HG03432 (cell line): Measurements from ENCODE around the gene MSI2.
A peak's percentile ranks its signal among the peaks of the same experiment; 100 is the strongest.

ENCODE experiments used
- ATAC-seq: cut with Tn5 transposase; IDR thresholded peaks from one replicate; pipeline ENCODE4 v1.9.1; 2021; ENCODE audit warnings: mild to moderate bottlenecking, moderate library complexity; ENCODE audit not compliant: unreplicated experiment

MSI2 gene

DNA sequence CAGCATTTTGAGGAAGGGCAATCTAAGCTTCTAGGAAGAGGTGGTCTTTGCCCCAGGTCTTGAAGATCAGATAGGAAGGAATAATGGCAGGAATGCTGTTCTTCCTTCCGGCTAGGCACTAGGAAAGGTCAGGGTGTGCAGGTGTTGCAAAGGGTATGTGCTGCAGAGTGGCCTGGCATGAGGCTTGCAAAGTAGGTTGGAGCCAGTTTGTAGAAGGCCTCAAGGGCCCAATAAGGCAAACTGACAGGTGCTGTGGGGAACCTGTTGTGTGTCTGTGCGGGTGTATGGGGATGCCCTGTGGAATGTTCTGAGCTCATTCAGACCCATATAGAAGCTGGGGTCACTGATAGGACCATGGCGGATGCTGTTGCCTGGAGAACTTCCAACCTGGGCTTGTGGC lies 12.7 kb downstream of the MSI2 start:
- no peak for ATAC-seq

DNA sequence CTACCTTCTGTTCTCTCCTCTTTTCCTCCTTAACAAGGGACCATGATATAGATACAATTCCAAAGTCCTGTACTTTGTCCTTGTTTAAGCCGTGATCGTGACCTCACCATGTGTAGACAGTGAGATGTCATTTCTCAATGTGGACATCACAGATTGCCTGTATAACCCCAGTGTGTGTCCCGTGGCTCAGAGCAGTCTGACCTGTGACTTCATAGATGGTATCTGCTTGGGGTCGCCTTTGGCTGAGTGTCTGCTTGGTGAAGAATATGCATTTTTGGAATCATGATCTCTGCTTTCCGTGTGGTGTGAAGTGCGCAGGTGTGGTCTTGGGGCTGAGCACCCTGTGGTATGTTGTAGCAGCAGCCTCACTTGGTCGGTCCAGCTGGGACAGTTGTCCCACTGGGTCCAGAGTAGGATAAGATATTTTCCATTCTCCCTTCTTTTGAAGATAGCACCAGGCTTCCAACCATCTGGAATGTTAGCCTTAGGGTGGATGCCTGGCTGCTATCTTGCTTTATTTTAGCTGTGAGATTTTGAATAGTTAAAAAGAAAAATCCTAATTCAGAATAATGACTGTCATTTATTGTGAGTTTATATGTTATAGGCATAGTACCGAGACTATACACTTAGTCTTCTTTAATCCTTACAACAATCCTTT lies 13.4 kb downstream of the MSI2 start:
- ATAC-seq = no peak

DNA sequence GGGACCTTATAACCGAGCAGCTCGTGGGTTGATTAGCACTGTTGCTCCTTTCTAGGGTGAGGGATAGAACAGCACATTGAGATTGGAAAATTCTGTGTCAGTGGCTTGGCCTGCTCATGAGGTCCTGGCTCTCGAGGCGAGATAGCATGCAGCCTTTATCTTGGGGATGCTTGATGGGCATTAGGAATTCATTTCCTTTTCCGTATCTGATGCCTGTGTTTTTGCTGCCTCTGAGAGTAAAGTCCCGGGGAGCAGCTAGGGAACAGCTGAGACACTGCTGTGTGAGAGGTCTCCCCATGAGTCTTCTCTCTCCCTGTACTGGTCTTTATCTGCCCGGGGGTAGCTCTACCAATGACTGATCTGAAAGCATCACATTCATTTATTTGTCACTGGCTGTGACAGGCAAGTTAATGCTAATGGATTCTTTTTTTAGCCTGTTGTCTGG lies 14.5 kb downstream of the MSI2 start:
- no peak for ATAC-seq

DNA sequence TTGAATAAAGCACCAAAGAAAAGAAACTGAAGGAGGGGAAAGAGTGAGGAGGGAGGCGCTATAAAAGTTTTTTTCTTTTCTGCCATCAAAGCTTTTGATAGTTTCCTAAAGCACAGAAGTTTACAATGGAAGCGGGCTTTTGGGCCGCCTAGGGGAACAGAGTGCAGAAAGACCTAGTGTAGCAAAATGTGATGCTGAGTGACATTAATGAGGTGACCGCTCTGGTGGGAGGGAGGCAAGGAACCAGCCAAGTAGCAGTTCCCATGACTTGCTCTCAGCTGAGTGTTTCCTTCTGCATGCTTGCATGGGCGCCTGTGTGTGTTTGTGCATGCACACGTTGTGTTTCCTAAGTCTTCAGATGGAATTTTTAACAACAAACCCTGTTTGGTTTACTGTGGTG lies 15.5 kb downstream of the MSI2 start:
- no peak for ATAC-seq

DNA sequence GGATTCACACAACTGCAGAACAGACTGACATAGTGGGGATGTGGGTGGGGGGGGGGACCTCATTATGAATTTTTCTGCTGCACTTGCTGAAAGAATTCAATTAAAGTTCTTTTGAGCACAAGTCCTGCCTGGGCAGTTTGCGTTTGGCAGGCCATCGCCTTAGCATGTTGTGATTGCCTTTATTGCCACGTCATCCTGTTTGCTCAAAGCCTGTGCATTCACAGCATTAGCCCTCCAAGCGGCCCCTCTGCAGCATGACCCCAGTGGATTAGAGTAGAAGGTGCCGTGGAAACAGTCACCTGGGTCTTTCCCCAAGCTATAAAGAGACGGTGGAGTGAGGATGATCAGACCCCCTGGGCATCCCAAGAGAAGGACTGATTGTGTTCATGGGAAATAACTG lies 17.2 kb downstream of the MSI2 start:
- no peak for ATAC-seq

DNA sequence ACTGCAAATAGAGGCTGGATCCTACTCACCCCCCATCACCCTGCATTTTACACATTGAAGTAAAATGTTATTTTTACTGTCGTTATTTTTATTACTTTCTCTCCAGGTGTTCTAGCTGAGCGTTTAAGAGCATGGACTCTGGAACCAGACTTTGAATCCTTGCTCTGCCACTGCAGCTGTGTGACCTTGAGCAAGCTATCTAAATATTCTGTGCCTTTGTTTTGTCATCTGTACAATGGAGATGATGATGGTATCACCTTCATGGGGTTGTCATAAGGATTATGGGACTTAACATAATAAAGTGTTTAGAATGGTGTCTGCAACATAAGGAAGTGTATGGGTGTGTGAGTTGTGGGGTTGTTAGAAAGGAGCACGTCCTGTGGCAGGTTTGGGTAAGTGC lies 17.8 kb downstream of the MSI2 start:
- no peak for ATAC-seq

DNA sequence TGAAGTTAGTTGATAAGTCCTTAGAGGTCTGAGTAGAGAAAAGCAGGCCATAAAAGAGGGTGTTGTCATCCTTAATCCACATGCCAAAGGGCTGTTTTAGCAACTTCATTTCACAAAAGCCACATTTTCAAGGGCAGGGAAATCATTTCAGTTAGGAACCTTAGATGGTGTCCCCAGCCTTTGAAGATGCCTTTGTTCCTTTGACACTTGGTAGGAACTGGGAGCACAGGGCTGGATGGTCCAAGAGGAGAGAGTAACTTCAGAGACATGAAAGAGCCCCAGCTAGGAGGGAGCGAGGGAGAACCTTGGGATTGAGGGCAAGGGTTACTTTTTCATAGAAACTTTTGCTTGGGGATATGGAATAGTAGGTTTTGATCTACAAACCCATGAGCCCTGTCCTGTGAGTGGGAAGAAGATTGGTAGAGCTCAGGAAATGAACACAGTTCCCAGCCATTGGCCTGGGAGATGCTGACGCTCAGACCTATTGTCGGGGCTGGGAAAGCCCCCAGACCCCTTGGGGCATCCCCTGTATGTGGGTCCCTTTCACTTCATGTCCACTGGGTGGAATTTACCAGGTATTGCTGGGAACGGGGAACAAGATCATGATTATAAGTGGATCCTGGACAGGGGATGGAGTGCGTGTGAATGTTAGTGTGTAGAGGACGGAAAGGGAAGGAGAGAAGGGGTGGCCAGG lies 18.9 kb downstream of the MSI2 start:
- no peak for ATAC-seq

DNA sequence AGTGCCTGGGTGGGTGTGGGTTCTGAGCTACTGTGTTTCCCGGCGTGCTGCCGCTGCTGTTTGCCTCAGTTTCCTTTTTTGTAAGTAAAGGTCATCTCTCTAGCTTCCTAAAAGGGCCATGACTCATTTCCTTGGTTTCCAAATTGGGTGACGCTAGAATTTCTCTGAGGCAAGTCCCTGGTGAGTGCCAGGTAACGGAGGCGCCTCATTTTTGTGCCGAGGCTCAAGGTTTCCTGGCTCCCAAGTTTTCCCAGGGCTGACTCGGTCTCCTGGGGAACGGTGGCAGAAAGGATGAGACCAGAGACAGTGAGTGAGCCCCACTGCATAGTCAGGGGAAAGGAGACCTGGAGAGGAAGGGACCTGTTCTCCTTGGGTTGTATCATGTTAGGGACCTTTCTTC lies 20.3 kb downstream of the MSI2 start:
- ATAC-seq = no peak

DNA sequence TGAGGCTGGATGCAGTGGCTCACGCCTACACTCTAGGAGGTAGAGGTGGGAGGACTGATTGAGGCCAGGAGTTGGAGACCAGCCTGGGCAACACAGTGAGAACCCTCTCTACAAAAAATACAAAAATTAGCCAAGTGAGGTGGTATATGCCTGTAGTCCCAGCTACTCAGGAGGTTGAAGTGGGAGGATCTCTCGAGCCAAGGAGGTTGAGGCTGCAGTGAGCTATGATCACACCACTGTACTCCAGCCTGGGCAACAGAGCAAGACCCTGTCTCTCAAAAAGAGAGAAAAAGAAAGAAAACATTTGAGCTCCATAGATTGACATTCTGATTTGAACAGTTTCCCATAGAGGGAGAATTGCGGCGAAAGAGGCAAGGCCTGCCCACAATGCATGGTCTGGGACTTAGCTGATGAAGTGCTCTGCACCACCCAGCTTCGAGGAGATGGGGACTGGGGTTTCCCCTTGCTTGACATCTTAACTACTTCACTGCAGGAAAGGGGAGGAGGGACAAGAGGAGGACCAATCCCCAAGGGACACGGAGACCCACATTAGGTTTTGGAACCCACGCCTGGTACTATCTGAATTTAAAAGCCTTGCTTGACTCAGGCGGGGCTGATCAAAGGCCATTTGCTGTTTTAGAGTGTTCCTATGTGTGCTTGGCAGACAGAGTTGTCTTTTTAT lies 21.7 kb downstream of the MSI2 start:
- no peak for ATAC-seq

DNA sequence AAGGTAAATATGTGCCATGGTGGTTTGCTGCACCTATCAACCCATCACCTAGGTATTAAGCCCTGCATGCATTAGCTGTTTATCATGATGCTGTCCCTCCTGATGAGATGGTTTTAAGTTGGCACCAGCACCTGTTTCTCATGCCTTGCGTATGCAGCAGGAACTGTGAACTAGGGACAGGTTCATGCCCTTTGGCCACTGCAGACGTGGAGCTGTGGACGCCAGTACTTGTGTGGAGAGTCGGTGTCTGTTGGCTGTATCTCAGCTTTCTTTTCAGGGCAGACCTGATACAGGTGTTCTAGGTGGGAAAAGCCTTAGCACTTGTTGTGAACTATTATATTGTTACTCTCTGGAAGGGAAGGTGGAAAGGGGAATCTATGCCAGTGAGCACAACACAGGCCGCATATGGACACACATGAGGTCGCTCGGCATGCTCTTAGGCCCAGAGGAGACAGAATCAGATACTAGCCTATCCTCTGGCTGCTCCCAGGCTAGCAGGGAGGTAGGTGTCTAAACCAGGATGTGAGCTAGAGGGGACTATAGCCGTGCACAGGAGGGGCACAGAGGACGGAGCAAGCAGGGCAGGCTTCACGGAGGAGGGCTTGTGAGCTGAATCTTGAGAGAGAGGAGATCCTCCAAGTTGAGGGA lies 22.5 kb downstream of the MSI2 start:
- no peak for ATAC-seq

DNA sequence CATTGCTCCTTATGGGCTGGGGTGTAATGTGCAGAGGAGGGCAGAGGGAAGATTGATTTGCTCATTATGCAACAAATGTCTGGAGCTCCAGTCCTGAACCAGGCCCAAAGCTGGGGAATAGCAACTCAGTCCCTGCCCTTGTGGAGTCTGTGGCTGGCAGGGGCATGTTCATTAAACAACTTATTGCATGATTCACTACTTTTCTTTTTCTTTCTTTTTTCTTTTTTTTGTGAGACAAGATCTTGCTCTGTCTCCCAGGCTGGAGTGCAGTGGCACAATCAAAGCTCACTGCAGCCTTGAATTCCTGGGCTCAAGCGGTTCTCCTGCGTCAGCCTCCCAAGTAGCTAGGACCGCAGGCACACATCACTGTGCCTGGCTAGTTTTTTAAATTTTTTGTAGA lies 23.1 kb downstream of the MSI2 start:
- no peak for ATAC-seq

DNA sequence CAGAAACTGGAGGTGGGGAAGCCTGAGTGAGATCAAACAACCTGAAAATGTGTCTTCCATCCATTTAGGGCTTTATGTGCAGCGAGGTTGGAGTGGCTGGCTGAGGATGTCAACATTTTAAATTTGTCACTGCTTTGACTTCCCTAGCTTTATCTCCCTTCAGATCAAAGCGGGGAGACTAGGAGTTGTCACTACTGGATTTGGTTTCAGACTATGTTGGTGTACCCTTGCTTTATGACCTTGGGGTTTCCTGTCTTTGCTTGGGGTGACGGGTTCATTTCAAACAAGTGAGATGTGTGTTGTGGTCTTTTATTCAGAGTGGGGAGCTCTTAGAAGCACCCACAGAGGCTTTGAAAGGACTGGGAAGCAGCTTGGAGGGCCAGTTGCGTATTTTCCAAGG lies 25.6 kb downstream of the MSI2 start:
- no peak for ATAC-seq

DNA sequence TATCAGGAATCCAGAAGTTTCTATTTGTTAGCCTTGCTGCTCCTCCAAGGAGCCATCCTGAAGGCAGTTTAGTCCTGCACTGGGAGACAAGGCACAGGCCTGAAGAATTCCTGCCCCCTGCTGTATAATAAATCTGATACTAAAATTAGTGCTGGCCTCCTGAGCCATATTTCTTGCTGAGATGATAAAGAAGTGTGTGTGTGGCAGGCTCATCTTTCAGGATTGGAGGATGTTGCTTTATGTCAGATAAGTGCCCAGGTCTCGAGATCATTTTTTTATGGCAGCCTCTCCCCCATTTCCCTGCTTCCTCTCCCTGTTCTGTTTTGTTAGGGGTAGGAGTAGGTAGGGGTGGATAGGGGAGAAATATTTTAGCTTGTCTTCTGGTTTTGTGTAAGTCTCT lies 26.0 kb downstream of the MSI2 start:
- no peak for ATAC-seq

DNA sequence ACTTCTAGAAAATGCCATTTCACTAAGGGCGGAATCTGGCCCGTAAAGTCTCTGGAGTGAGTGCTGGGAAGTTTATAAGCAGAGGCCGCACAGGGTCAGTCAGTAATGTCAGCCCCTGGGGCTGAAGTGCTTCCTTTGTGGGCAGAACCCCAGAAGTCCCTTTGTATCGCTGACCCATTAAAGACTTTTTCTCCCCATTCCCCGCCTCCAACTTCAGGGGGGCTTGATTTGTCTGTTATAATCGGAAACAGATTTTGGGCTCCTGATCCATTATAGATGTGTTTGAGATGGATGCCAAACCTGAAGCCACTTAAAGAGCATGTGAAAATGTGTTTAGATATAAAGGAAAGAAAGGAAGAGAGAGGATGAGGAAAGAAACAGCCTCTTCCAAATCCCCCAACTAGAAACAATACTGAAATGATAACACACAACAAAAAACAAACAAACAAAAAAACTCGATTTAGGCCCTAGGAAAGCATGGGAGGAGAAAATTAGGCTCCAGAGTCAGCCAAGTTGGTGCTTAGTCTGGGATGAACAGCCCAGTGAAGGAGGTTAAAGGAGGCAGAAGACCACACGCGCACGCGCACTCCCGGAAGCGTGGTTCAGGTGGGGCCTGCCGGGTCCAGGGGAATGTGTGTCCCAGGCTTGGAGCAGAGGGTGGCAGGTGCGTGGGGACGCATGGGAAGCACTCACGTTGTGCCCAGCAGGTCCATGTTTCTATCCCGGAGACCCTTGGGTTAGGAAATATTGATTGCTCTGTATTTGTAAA lies 27.1 kb downstream of the MSI2 start:
- no peak for ATAC-seq

DNA sequence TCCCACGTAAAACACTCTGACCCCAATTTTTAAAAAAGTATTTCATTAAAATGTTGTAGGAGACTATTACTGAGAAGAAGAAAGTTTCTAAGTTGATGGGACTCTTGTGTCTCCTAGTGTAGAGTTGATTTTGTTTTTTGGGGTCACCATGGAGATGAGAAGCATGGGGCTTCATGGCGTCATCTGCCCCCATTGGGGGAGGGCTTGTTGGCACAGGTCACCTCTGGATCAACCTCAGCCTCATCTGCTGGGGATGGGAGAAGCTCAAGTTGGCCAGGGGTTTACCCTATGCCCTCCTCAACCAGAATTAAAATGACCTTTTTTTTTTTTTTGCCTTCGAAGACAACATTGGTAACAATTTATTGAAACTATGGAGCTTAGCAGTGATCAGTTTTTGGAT lies 28.3 kb downstream of the MSI2 start:
- ATAC-seq = no peak

DNA sequence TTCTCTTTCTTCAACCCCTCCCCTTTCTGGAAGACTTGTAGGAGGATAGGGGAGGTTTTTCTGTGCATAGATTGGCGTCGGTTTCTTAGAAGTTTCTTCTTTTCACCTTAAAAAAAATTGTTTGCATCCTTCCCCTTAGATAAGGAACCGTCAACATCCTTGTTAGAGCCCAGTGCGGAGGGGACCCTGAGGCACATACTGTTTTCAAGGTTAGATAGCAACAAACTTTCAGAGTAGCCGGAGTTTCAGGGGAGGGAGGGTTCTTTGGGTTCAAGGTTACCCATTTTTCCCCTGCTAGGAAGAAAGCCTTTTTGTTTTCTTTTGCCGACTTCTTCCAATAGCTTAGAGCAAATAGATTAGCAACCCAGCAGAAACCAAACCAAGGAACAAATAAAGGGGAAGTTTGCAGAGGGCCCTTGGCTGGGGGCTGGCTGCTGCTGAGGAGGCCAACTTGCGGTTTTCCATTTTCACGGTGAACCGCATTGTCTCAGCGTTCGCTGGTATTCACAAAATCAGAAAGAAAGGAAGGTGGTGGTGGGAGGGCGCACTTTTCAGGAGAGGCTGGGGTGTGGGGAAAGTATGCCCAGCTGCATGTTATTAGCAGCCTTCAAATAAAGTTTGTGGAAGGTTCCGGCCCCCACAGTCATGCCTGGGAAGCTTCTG lies 28.8 kb downstream of the MSI2 start:
- ATAC-seq = peak; percentile 82

DNA sequence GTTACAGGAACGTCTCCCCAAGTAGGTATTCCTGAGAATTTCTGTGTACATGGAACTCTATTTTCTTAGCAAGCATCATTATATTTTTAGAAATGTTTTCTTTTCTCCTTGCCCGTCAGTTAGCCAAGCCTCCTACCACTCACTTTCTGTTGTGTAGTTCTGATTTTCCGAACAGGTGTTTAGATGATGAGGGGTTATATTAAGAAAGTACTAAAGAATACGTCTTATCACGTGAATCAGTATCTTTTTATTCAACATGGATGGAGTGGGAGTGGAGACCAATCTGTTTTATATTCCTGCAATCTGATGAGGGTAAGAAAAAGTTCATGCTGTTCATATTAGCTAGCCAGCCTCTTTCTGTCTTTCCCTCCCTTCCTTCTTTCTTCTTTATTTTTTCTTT lies 29.4 kb downstream of the MSI2 start:
- peak; percentile 3 for ATAC-seq

DNA sequence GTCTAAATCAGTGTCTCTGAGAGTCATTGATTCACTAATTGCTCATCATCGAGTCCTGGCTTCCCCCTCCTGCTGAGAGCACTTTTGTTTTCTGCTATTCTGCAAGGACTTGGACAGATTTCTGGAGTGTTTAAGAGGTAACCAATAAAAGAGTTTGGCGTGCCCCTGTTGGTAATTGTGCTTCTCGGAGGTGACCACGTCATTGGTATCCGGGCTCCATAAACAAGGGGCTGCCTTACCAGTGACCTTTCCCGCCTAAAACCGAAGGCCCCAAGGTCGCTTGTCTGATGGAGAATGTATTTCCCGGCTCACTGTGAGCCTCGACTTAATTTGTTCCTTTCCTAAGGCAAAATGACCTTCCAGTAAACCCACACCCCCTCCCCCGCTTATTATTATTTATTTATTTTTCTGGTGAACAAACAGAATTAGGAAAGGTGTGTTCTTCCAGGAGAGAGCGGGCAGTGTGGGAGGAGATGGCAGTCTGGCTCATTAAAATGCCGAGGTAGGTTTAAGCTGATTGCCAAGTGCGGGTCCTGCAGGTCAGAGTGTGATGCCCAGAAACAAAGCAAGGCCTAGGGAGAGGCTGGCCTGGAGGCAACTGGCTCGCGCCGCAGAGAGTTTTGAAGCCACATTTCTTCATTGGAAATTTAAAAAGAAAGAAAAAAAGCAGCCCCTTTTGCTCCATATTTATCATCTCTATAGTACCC lies 30.2 kb downstream of the MSI2 start:
- no peak for ATAC-seq

DNA sequence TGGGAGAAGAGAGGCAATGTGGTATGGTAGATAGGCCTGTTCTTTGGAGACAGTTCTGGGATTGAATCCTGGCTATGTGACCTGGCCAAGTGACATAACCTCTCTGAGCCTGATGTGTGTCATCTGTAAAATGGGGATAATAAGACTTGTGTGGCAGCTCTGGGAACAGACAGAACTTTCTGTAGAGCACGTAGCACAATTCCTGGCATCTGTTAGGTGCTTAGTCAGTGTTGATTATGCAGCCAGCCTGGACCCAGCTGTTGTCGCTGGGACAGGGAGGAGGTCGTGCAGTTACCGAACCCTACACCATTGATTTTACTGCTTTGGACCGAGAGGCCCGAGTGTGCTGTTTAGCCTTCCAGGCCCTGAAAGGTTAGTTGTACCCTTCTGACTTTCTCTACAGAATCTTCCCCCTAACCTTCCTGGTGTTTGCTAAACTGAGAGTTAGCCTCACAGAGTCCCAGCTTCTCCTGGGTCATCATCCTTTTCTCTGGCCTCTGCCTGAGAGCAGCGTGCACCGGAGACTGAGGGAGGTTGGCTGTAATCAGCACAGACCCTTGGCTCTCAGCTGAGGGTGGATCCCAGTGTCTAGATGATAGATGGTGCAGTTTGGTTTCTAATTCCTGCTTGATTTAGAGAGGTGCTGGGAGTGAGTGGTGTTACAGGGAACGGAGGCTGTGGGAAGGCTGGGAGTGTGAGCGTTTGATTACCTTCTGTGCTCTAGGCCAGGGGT lies 31.9 kb downstream of the MSI2 start:
- ATAC-seq = no peak
